GM11168 (cell line): ENCODE data around the gene KCNN3.

Source experiments
- in situ Hi-C: fragments of 300-500 bp; cut with MboI; formaldehyde crosslinking; loops from one replicate; pipeline ENCODE4 v1.12.0; 2022; ENCODE audit warnings: low sequenced_read_pairs; ENCODE audit not compliant: unreplicated experiment

Gene KCNN3

GRCh38 chr1:154801234-154802011 lies 68.7 kb downstream of the KCNN3 start:
- in situ Hi-C loops, result no loop called here

- in situ Hi-C loops, result no loop called here
These were observed 70.9 kb downstream of the KCNN3 start for GRCh38 chr1:154799188-154799587.

GRCh38 chr1:154798645-154799044 lies 71.4 kb downstream of the KCNN3 start:
- in situ Hi-C loops, result no loop called here

- in situ Hi-C loops, result no loop called here
These were observed 72.9 kb downstream of the KCNN3 start for GRCh38 chr1:154797175-154797574.

- in situ Hi-C loops, result no loop called here
These were observed 73.7 kb downstream of the KCNN3 start for GRCh38 chr1:154796303-154796892.

GRCh38 chr1:154794608-154795007 lies 75.5 kb downstream of the KCNN3 start:
- in situ Hi-C loops, result no loop called here

GRCh38 chr1:154793685-154794084 lies 76.4 kb downstream of the KCNN3 start:
- in situ Hi-C loops, result no loop called here

GRCh38 chr1:154792899-154793298 lies 77.2 kb downstream of the KCNN3 start:
- in situ Hi-C loops, result no loop called here

GRCh38 chr1:154791292-154792166 lies 78.6 kb downstream of the KCNN3 start:
- in situ Hi-C loops, result no loop called here

- in situ Hi-C loops, result no loop called here
These were observed 81.2 kb downstream of the KCNN3 start for GRCh38 chr1:154788886-154789285.

GRCh38 chr1:154788110-154788870 lies 81.8 kb downstream of the KCNN3 start:
- in situ Hi-C loops, result no loop called here

- in situ Hi-C loops, result no loop called here
These were observed 83.1 kb downstream of the KCNN3 start for GRCh38 chr1:154786804-154787570.

GRCh38 chr1:154784924-154785531 lies 85.1 kb downstream of the KCNN3 start:
- in situ Hi-C loops, result no loop called here

- in situ Hi-C loops, result no loop called here
These were observed 85.7 kb downstream of the KCNN3 start for GRCh38 chr1:154784416-154784815.

GRCh38 chr1:154783976-154784375 lies 86.1 kb downstream of the KCNN3 start:
- in situ Hi-C loops, result no loop called here

- in situ Hi-C loops, result no loop called here
These were observed 89.5 kb downstream of the KCNN3 start for GRCh38 chr1:154780541-154780940.

- in situ Hi-C loops, result no loop called here
These were observed 90.4 kb downstream of the KCNN3 start for GRCh38 chr1:154779551-154780189.

- in situ Hi-C loops, result no loop called here
These were observed 91.1 kb downstream of the KCNN3 start for GRCh38 chr1:154778944-154779343.

- in situ Hi-C loops, result no loop called here
These were observed 91.8 kb downstream of the KCNN3 start for GRCh38 chr1:154778275-154778674.
